ENCODE results near the gene EEF1AKMT3.

GRCh38 chr12:57816001-57816854 is 43.8 kb downstream of the EEF1AKMT3 start:
- TF ChIP-seq CTCF (conservative IDR thresholded peaks at IDR 0.05; ENCODE audit: low read length) (no peak), EZH2phosphoT487 (IDR thresholded peaks at IDR 0.05; ENCODE audit: borderline replicate concordance) (no peak)

All from Loucy (cell line).